GM10266 (cell line): Measurements from ENCODE around the gene COPS6.

ENCODE experiments used
- DNase-seq: peaks from one replicate; pipeline ENCODE4 v3.0.0; 2012; ENCODE audit errors: extremely low spot score
- CTCF ChIP-seq: IDR thresholded peaks from 2 replicates; pipeline ENCODE4 v1.5.1; 2012; ENCODE audit warnings: mild to moderate bottlenecking, low read depth; ENCODE audit not compliant: control insufficient read depth, insufficient read depth; ENCODE audit errors: missing control alignments

COPS6 gene

DNA sequence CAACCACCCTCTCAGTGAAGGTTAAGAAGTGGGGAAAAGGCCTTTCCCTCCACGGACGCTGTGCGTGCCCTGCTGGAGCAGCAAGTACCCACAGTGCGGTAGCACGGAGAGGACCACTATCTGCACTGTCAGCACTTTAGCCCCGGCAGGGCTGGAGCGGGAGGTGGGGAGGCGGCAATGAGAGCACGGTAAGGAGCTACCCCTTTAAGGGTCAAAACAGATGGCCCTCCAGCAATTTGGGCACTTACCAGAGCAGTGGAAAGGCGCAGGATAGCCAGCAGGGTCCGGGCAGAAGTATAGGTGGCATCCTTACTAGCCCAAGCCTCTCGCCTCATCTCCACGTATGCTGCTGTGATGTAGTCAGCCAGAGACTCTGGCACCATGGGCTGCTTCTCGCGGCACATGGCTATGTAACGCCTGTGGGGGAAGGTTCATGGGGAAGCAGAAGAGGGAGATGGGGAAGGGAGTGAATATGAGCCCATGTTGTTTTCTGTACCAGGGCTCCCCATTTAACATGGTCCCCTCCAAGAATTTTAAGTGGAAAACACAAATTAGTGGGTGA lies 5.2 kb downstream of the COPS6 start:
- DNase-seq = no peak
- no peak for TF ChIP-seq CTCF

GRCh38 chr7:100095289-100095688 lies 6.5 kb downstream of the COPS6 start:
- DNase-seq = no peak
- no peak for TF ChIP-seq CTCF

- DNase-seq = no peak
- no peak for TF ChIP-seq CTCF
Measured at GRCh38 chr7:100095704-100096103, 6.9 kb downstream of the COPS6 start.

DNA sequence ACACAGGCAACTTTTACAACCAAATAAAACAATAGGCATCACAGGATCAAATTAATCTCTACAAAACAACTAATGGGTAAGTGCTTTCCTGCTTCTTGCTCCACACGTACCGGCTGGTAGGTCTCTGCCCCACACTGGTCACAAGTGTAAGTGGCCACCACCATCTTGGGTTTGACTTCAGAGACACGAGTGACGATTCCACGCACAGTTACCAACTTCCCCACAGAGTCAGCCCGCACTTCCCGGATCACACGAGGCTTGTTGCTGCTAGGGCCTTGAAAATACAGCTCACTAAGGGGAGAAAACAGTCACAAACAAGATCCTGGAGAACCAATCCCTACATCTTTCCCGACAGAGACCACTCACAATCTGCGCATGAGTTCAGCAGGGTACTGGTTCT lies 10.1 kb downstream of the COPS6 start:
- TF ChIP-seq CTCF = no peak
- no peak for DNase-seq

DNA sequence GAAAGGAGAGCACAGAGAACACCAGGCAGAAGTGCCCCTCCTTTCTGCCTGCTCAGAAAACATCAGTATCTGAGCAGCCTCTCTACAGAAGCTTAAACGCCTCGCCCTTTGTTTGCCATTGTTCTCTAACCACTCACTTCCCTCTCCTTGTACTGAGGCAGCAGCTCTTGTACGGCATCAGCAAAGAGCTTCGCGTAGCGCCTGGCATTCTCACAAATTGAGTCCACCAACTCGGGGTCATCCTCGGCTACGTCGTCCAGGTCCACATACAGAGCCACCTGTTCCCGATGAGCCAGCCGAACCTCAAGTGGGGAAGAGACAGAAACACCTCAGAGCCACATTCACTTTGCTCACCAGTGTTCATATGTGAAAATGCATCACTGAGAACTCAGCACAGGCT lies 10.7 kb downstream of the COPS6 start:
- TF ChIP-seq CTCF = no peak
- no peak for DNase-seq

DNA sequence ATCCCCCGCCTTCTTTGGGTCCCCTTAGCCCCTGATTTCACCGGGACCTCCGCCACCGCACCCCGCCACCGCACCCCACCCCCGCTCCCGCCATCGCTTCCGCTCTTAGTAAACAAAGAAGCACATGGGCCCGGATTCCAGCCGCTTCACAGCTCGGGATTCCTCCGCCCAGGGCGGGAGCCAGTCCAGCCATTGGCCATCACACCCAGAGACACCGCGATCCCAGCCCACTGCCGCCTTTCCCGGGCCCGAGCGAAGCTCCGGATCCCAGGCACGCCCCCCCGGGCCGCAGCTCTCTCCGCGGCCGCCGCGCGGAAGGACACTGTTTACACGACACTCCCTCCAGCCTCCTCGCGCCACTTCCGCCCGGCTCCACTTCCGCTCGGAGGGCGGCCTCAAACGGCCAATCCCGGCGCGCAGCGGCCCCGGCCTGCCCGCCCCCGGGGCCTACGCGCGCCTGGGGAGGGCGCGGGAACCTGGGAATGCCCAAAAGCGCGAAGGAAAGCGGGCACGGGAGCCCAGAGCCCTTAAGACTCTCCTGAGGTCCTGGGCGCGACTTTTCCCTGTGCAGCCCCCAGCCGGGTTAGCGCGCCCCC lies 11.7 kb downstream of the COPS6 start:
- DNase-seq = peak; percentile 94
- TF ChIP-seq CTCF = no peak

DNA sequence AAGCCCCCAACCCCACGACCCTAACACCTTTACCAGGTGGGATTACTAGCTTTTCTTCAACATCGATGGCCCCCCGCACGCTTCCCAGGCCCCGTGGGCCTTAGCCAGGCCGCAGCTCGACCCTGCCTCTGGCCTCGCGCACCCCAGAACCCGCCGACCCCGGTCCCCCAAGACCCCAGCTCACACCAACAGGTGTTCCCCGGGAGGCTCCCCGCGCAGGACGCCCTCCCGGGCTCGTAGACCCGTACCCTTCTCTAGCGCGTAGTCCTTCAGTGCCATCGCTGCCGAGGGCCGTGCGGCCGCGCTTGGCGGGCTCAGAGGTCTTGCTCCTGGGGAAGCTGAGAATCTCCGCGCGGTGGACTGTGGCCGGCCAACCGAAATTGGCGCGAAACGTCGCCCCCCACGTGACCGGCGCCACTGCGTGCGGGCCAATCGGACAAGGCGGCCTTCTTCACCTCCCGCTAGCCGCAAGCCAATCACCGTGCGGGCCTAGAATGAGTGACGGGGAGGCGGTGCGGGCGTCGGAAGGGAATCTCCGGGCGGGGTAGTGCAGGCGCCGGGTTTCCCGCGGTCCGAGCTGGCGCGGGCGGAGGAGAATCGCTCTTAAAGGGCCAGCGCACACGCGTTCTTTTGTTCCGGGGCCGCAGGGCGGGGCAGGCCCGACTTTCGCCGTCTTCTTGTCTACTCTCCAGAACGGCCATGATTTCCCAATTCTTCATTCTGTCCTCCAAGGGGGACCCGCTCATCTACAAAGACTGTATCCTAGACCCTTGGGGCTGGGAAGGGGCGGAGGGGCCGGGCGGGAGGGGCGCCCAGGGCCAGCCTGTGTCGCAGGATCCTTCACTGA lies 12.5 kb downstream of the COPS6 start, which contains the start of the genes AP4M1 and MCM7:
Gene AP4M1 (plus strand): TSS at position 628 of the 847 bp plus-strand sequence. CDS start 72 bp downstream, at position 700.
Gene MCM7 (minus strand): TSS at position 382 of the 847 bp plus-strand sequence. CDS start 103 bp downstream, at position 279.
- no peak for TF ChIP-seq CTCF
- DNase-seq = peak; percentile 99
